IMR-90 (cell line): ENCODE data around the gene ARL14EP. TPM values are rescaled to one million over a fixed set of nuclear protein-coding genes. Genes with fewer than 3 reads are reported as not detected.

Source experiments
- ATAC-seq: fragments of 200-7000 bp; cut with Tn5 transposase; 2 replicates; pipeline ENCODE4 v1.9.1; 2020; ENCODE audit warnings: low read depth, mild to moderate bottlenecking, moderate library complexity
- BruUV-seq: library from RNA; stranded (reverse); fragments of 400-500 nt; replicated peaks from 2 replicates; lab custom pipeline; 2021; lab: Mats Ljungman, UMichigan
- CTCF ChIA-PET: fragments of 300-600 bp; formaldehyde crosslinking; extraction: SDS; loops from one replicate; lab custom pipeline; 2021; ENCODE audit warnings: antibody characterized with exemption; lab: Yijun Ruan, JAX
- POLR2A ChIA-PET: fragments of 300-600 bp; sonication (Branson Sonifier 250); formaldehyde crosslinking; loops from one replicate; lab custom pipeline; 2022; ENCODE audit warnings: antibody characterized with exemption; ENCODE audit not compliant: unreplicated experiment; lab: Charles Lee
- DNase-seq: peaks from one replicate; pipeline ENCODE4 v3.0.0; 2013
- H2AFZ ChIP-seq: replicated peaks from 2 replicates; pipeline ENCODE3; 2013; ENCODE audit warnings: low read length, mild to moderate bottlenecking; ENCODE audit not compliant: poor library complexity
- H2AK5ac ChIP-seq: 2 replicates; pipeline ENCODE4 v1.6.1; 2013; ENCODE audit warnings: low read depth, low read length, inconsistent platforms
- H2AK9ac ChIP-seq: replicated peaks from 2 replicates; pipeline ENCODE3; 2013; ENCODE audit warnings: mild to moderate bottlenecking, low read depth, low read length, moderate library complexity; ENCODE audit not compliant: poor library complexity
- H2BK120ac ChIP-seq: 2 replicates; pipeline ENCODE4 v1.6.1; 2013; ENCODE audit warnings: low read depth, low read length, inconsistent platforms
- H2BK15ac ChIP-seq: 3 replicates; pipeline ENCODE4 v1.6.1; 2013; ENCODE audit warnings: low read depth, low read length, inconsistent platforms
- H2BK20ac ChIP-seq: 2 replicates; pipeline ENCODE4 v1.6.1; 2013; ENCODE audit warnings: low read depth, mild to moderate bottlenecking, inconsistent platforms, low read length, moderate library complexity
- H2BK5ac ChIP-seq: 2 replicates; pipeline ENCODE4 v1.6.1; 2013; ENCODE audit warnings: mild to moderate bottlenecking, low read depth, low read length, inconsistent platforms; ENCODE audit not compliant: poor library complexity, severe bottlenecking
- H3K14ac ChIP-seq: replicated peaks from 2 replicates; pipeline ENCODE4 v1.6.1; 2013; ENCODE audit warnings: low read depth, low read length, inconsistent platforms
- H3K18ac ChIP-seq: 2 replicates; pipeline ENCODE4 v1.6.1; 2013; ENCODE audit warnings: low read depth, low read length, control low read depth
- H3K23ac ChIP-seq: 2 replicates; pipeline ENCODE4 v1.6.1; 2013; ENCODE audit warnings: low read depth, low read length, inconsistent platforms
- H3K27ac ChIP-seq: 2 replicates; pipeline ENCODE4 v1.5.1; 2013; ENCODE audit warnings: mild to moderate bottlenecking, control low read depth, low read length; ENCODE audit not compliant: insufficient read depth
- H3K27me3 ChIP-seq: 2 replicates; pipeline ENCODE4 v1.6.1; 2013; ENCODE audit warnings: low read length; ENCODE audit not compliant: control insufficient read depth, insufficient read depth
- H3K36me3 ChIP-seq: 2 replicates; pipeline ENCODE4 v1.6.1; 2013; ENCODE audit warnings: low read length, mixed read lengths; ENCODE audit not compliant: control insufficient read depth, insufficient read depth
- H3K4ac ChIP-seq: 2 replicates; pipeline ENCODE4 v1.6.1; 2013; ENCODE audit warnings: low read depth, low read length, inconsistent platforms
- H3K4me1 ChIP-seq: 2 replicates; pipeline ENCODE4 v1.6.1; 2013; ENCODE audit warnings: low read length, mixed read lengths; ENCODE audit not compliant: control insufficient read depth, insufficient read depth
- H3K4me2 ChIP-seq: 2 replicates; pipeline ENCODE4 v1.6.1; 2013; ENCODE audit warnings: low read depth, mild to moderate bottlenecking, control low read depth, low read length, moderate library complexity
- H3K4me3 ChIP-seq: 2 replicates; pipeline ENCODE4 v1.5.1; 2013; ENCODE audit warnings: low read depth, mild to moderate bottlenecking, control low read depth, low read length, moderate library complexity; ENCODE audit not compliant: insufficient read depth
- H3K56ac ChIP-seq: 2 replicates; pipeline ENCODE4 v1.6.1; 2013; ENCODE audit warnings: low read length, inconsistent platforms; ENCODE audit not compliant: insufficient read depth; ENCODE audit errors: extremely low read depth
- H3K79me1 ChIP-seq, 2 experiments: 2 replicates each; pipeline ENCODE4 v1.6.1; 2013; ENCODE audit warnings: low read length in 2 of 2, inconsistent platforms in 1 of 2, low read depth in 1 of 2
- H3K9ac ChIP-seq: 2 replicates; pipeline ENCODE4 v1.6.1; 2013; ENCODE audit warnings: low read depth, low read length, control low read depth
- H3K9me1 ChIP-seq: 2 replicates; pipeline ENCODE4 v1.6.1; 2013; ENCODE audit warnings: low read length, inconsistent platforms; ENCODE audit not compliant: insufficient read depth
- H3K9me3 ChIP-seq: 2 replicates; pipeline ENCODE4 v1.6.1; 2013; ENCODE audit warnings: low read length; ENCODE audit not compliant: control insufficient read depth, insufficient read depth
- H4K20me1 ChIP-seq: 2 replicates; pipeline ENCODE4 v1.6.1; 2013; ENCODE audit warnings: low read length, inconsistent platforms; ENCODE audit not compliant: insufficient read depth
- H4K5ac ChIP-seq: 2 replicates; pipeline ENCODE4 v1.6.1; 2013; ENCODE audit warnings: mild to moderate bottlenecking, low read depth, low read length, control low read depth
- H4K8ac ChIP-seq, 2 experiments: 2 replicates each; pipeline ENCODE4 v1.6.1; 2013; ENCODE audit warnings: low read depth in 2 of 2, low read length in 2 of 2, control low read depth in 1 of 2, inconsistent platforms in 1 of 2
- H4K91ac ChIP-seq: 2 replicates; pipeline ENCODE4 v1.6.1; 2013; ENCODE audit warnings: low read depth, low read length, inconsistent platforms; ENCODE audit not compliant: insufficient read depth
- BHLHE40 ChIP-seq: fragments of 150-350 bp; IDR thresholded peaks from 2 replicates; pipeline ENCODE4 v1.6.1; 2016; ENCODE audit warnings: mild to moderate bottlenecking, low read depth, low read length
- CEBPB ChIP-seq: IDR thresholded peaks from 2 replicates; pipeline ENCODE4 v1.6.1; 2012; ENCODE audit warnings: low read depth, low read length, improper control_type of control experiment
- CHD1 ChIP-seq: IDR thresholded peaks from 2 replicates; pipeline ENCODE4 v1.6.1; 2012; ENCODE audit warnings: low read depth, low read length, improper control_type of control experiment
- CTCF ChIP-seq: conservative IDR thresholded peaks from 2 replicates; pipeline ENCODE4 v1.5.1; 2012; ENCODE audit warnings: mild to moderate bottlenecking, low read depth, low read length, improper control_type of control experiment
- FOS ChIP-seq: fragments of 150-350 bp; IDR thresholded peaks from 2 replicates; pipeline ENCODE4 v1.6.1; 2016; ENCODE audit warnings: low read depth, low read length
- MAFK ChIP-seq: IDR thresholded peaks from 2 replicates; pipeline ENCODE4 v1.6.1; 2012; ENCODE audit warnings: low read depth, low read length, improper control_type of control experiment
- MAZ ChIP-seq: IDR thresholded peaks from 2 replicates; pipeline ENCODE4 v1.6.1; 2012; ENCODE audit warnings: low read depth, mild to moderate bottlenecking, low read length, improper control_type of control experiment, moderate library complexity, borderline replicate concordance
- MXI1 ChIP-seq: IDR thresholded peaks from 2 replicates; pipeline ENCODE4 v1.6.1; 2012; ENCODE audit warnings: low read depth, mild to moderate bottlenecking, low read length, moderate library complexity, borderline replicate concordance
- NFE2L2 ChIP-seq: fragments of 150-350 bp; IDR thresholded peaks from 2 replicates; pipeline ENCODE4 v1.6.1; 2016; ENCODE audit warnings: low read depth, mild to moderate bottlenecking, low read length
- POLR2A ChIP-seq: IDR thresholded peaks from 2 replicates; pipeline ENCODE4 v1.6.1; 2012; ENCODE audit warnings: mild to moderate bottlenecking, low read depth, low read length
- RAD21 ChIP-seq: IDR thresholded peaks from 2 replicates; pipeline ENCODE4 v1.6.1; 2012; ENCODE audit warnings: low read length, improper control_type of control experiment
- RCOR1 ChIP-seq: IDR thresholded peaks from 2 replicates; pipeline ENCODE4 v1.6.1; 2012; ENCODE audit warnings: mild to moderate bottlenecking, low read length, improper control_type of control experiment; ENCODE audit not compliant: insufficient replicate concordance
- RFX5 ChIP-seq: IDR thresholded peaks from 2 replicates; pipeline ENCODE4 v1.8.0; 2012; ENCODE audit warnings: low read depth, mild to moderate bottlenecking, low read length, moderate library complexity
- whole genome bisulfite sequencing, 2 experiments: methylation state at CpG; one replicate each; pipeline versions ENCODE4 v1.1.5 to v1.1.7; 2013; ENCODE audit warnings: missing lambda C conversion rate in 2 of 2; ENCODE audit not compliant: insufficient read length in 1 of 2; ENCODE audit errors: extremely low coverage in 2 of 2; 5-methylcytosine and 5-hydroxymethylcytosine counted together
- dilution Hi-C: fragments of 300-500 bp; cut with HindIII; formaldehyde crosslinking; loops from one replicate; pipeline ENCODE4 v1.14.3; 2018; ENCODE audit warnings: low sequenced_read_pairs; ENCODE audit not compliant: unreplicated experiment
- in situ Hi-C: fragments of 300-500 bp; cut with MboI; formaldehyde crosslinking; loops from 3 replicates; pipeline ENCODE4 v1.14.3; 2019; ENCODE audit warnings: low sequenced_read_pairs, inconsistent platforms, mixed read lengths
- intact Hi-C: fragments of 100-400 bp; cut with micrococcal nuclease; formaldehyde crosslinking; loops from 2 replicates; pipeline ENCODE4 v1.10.0; 2022
- polyA plus RNA-seq, 3 experiments: library from polyadenylated mRNA; depleted of rRNA; stranded (reverse); fragments of >200 nt; gene quantifications; 2 replicates each; pipeline ENCODE4 v1.2.3, GENCODE V29; 2012; ENCODE audit warnings: low replicate concordance in 1 of 3
- total RNA-seq: library from RNA; depleted of rRNA; stranded (reverse); fragments of >200 nt; gene quantifications from 2 replicates; pipeline ENCODE4 v1.2.3, GENCODE V29; 2012
- TF ChIP-seq, protein P1 (sequence below): fragments of 150-350 bp; IDR thresholded peaks from 2 replicates; pipeline ENCODE4 v1.6.1; 2016; ENCODE audit warnings: low read depth, mild to moderate bottlenecking, low read length, moderate library complexity, borderline replicate concordance
- TF ChIP-seq, protein P2 (sequence below): fragments of 150-350 bp; IDR thresholded peaks from 2 replicates; pipeline ENCODE4 v1.6.1; 2017; ENCODE audit warnings: mild to moderate bottlenecking, antibody characterized with exemption, low read length, low read depth

Gene ARL14EP
- total and polyA plus RNA-seq, 2 of the 4 experiments (the other 2 are of a cell fraction) = 13.8 to 15.7 TPM

GRCh38 chr11:30351061-30351460 lies 28.2 kb downstream of the ARL14EP start:
- no peaks in the 10 kb centered on the region for H4K20me1 ChIP-seq
- no peak overlapping the region for H3K27ac ChIP-seq
- H3K9me1 ChIP-seq = no peaks in the 10 kb centered on the region
- CTCF ChIA-PET = no interaction called here
- no peak overlapping the region for H3K9ac ChIP-seq
- WGBS, 2 experiments = 50% methylated on average over 1 of the region's 5 CpGs; no CpG with 5 or more reads in 1 of the 2 experiments
- in situ Hi-C loops (no loop called here), dilution Hi-C loops (no loop called here), intact Hi-C loops (no loop called here)
- H3K36me3 ChIP-seq = no peaks in the 10 kb centered on the region
- no peak overlapping the region for H4K91ac ChIP-seq
- no peak overlapping the region for H2AFZ ChIP-seq
- no peak overlapping the region for H2AK5ac ChIP-seq
- no peaks in the 10 kb centered on the region for H3K79me1 ChIP-seq
- TF ChIP-seq MAZ (no peak), FOS (no peak), CEBPB (no peak), BHLHE40 (no peak), MAFK (no peak), CHD1 (no peak), MXI1 (no peak), POLR2A (no peak), CTCF (no peak), RFX5 (no peak), NFE2L2 (no peak), RCOR1 (no peak), RAD21 (no peak)
- TF ChIP-seq, protein P1, sequence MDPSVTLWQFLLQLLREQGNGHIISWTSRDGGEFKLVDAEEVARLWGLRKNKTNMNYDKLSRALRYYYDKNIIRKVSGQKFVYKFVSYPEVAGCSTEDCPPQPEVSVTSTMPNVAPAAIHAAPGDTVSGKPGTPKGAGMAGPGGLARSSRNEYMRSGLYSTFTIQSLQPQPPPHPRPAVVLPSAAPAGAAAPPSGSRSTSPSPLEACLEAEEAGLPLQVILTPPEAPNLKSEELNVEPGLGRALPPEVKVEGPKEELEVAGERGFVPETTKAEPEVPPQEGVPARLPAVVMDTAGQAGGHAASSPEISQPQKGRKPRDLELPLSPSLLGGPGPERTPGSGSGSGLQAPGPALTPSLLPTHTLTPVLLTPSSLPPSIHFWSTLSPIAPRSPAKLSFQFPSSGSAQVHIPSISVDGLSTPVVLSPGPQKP = no peak
- TF ChIP-seq, protein P2, sequence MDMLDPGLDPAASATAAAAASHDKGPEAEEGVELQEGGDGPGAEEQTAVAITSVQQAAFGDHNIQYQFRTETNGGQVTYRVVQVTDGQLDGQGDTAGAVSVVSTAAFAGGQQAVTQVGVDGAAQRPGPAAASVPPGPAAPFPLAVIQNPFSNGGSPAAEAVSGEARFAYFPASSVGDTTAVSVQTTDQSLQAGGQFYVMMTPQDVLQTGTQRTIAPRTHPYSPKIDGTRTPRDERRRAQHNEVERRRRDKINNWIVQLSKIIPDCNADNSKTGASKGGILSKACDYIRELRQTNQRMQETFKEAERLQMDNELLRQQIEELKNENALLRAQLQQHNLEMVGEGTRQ = no peak
- H3K56ac ChIP-seq = no peak overlapping the region
- POLR2A ChIA-PET = no interaction called here
- no peak overlapping the region for H4K8ac ChIP-seq
- H4K5ac ChIP-seq = no peak overlapping the region
- no peak overlapping the region for H3K4me3 ChIP-seq
- H2BK20ac ChIP-seq = no peak overlapping the region
- H3K14ac ChIP-seq = no peak overlapping the region
- H2BK15ac ChIP-seq = no peak overlapping the region
- BruUV-seq = no TSS peak
- H3K4me2 ChIP-seq = no peak overlapping the region
- H3K18ac ChIP-seq = no peak overlapping the region
- no peaks in the 10 kb centered on the region for H3K9me3 ChIP-seq
- ATAC-seq = no peak
- no peaks in the 10 kb centered on the region for H3K4me1 ChIP-seq
- H2AK9ac ChIP-seq = no peak overlapping the region
- no peak overlapping the region for H2BK5ac ChIP-seq
- H2BK120ac ChIP-seq = no peak overlapping the region
- no peak for DNase-seq
- H3K23ac ChIP-seq = no peak overlapping the region
- no peak overlapping the region for H3K4ac ChIP-seq
- peaks cover 2% of the 10 kb centered on the region for H3K27me3 ChIP-seq
